Smooth muscle cell (in vitro differentiated cells): ENCODE results near the gene NES. TPM values are rescaled to one million over a fixed set of nuclear protein-coding genes. Genes with fewer than 3 reads are reported as not detected.

Experiments used
- DNase-seq: peaks from one replicate; lab custom pipeline; 2025; ENCODE audit not compliant: unreplicated experiment; lab: John Stamatoyannopoulos, UW
- H2AFZ ChIP-seq: fragments of 200-600 bp; sonication (generic); 2 replicates; pipeline ENCODE4 v1.6.0; 2016; ENCODE audit warnings: antibody characterized with exemption, low read depth, mild to moderate bottlenecking
- H3F3A ChIP-seq: fragments of 200-600 bp; sonication (generic); 2 replicates; pipeline ENCODE4 v1.6.0; 2017; ENCODE audit warnings: antibody characterized with exemption, low read depth
- H3K27ac ChIP-seq: fragments of 200-600 bp; sonication (generic); 2 replicates; pipeline ENCODE4 v1.5.1; 2016; ENCODE audit warnings: low read depth, mild to moderate bottlenecking
- H3K27me3 ChIP-seq: fragments of 200-600 bp; sonication (generic); 2 replicates; pipeline ENCODE4 v1.6.1; 2016; ENCODE audit warnings: low read depth, mild to moderate bottlenecking
- H3K36me3 ChIP-seq: fragments of 200-600 bp; sonication (generic); 2 replicates; pipeline ENCODE4 v1.5.1; 2016; ENCODE audit warnings: low read depth
- H3K4me1 ChIP-seq: fragments of 200-600 bp; sonication (generic); 2 replicates; pipeline ENCODE4 v1.5.1; 2016; ENCODE audit warnings: low read depth
- H3K4me2 ChIP-seq: fragments of 200-600 bp; sonication (generic); 2 replicates; pipeline ENCODE4 v1.6.0; 2016; ENCODE audit warnings: mild to moderate bottlenecking
- H3K4me3 ChIP-seq: fragments of 200-600 bp; sonication (generic); 2 replicates; pipeline ENCODE4 v1.5.1; 2016; ENCODE audit warnings: mild to moderate bottlenecking
- H3K79me2 ChIP-seq: fragments of 200-600 bp; sonication (generic); 2 replicates; pipeline ENCODE4 v1.6.0; 2016; ENCODE audit warnings: low read depth, mild to moderate bottlenecking
- H3K9ac ChIP-seq: fragments of 200-600 bp; sonication (generic); 2 replicates; pipeline ENCODE4 v1.6.0; 2016; ENCODE audit warnings: low read depth
- H3K9me3 ChIP-seq: fragments of 200-600 bp; sonication (generic); replicated peaks from 2 replicates; pipeline ENCODE4 v1.5.1; 2016; ENCODE audit warnings: low read depth
- H4K20me1 ChIP-seq: fragments of 200-600 bp; sonication (generic); 2 replicates; pipeline ENCODE4 v1.6.0; 2016; ENCODE audit warnings: low read depth
- CTCF ChIP-seq: fragments of 200-600 bp; sonication (generic); IDR thresholded peaks from 2 replicates; pipeline ENCODE4 v1.5.1; 2017; ENCODE audit warnings: borderline replicate concordance, mild to moderate bottlenecking, antibody characterized with exemption; ENCODE audit not compliant: insufficient read depth, poor library complexity, severe bottlenecking
- WGBS: methylation state at CpG from one replicate; pipeline ENCODE4 v1.1.7; 2016; ENCODE audit warnings: low lambda C conversion rate; 5-methylcytosine and 5-hydroxymethylcytosine counted together
- polyA plus RNA-seq: library from polyadenylated mRNA; unstranded; fragments of >200 nt; fragmentation: Nextera tagmentation; extraction: Ambion mirVana; gene quantifications from 2 replicates; pipeline ENCODE4 v1.2.1, GENCODE V29; 2016
- total RNA-seq: library from RNA; depleted of rRNA; stranded (reverse); fragments of >200 nt; gene quantifications from 2 replicates; pipeline ENCODE4 v1.2.3, GENCODE V29; 2014

The NES gene
- total and polyA plus RNA-seq, 2 experiments from 2014 or later: 11.3 to 28.5 TPM

- Histone ChIP-seq H3K27me3 (no peaks in the 10 kb centered on the region), H3K4me3 (no peak overlapping the region), H3K4me1 (peaks cover 75% of the 10 kb centered on the region), H3K27ac (peak overlapping the region; percentile 93), H3K79me2 (no peaks in the 10 kb centered on the region), H4K20me1 (no peaks in the 10 kb centered on the region), H3K36me3 (no peaks in the 10 kb centered on the region), H2AFZ (no peak overlapping the region), H3K9me3 (no peaks in the 10 kb centered on the region), H3F3A (peaks cover 26% of the 10 kb centered on the region), H3K9ac (no peak overlapping the region), H3K4me2 (peak overlapping the region; percentile 68)
- TF ChIP-seq CTCF: no peak
- no peak for DNase-seq
- 18% methylated on average over 16 of the region's 16 CpGs for WGBS
Observed at GRCh38 chr1:156664767-156665411, 12.3 kb downstream of the NES start.

GRCh38 chr1:156664046-156664766 is 13.0 kb downstream of the NES start:
- Histone ChIP-seq H3F3A (peaks cover 32% of the 10 kb centered on the region), H3K9ac (peak overlapping the region; percentile 60), H3K4me1 (peaks cover 72% of the 10 kb centered on the region), H4K20me1 (no peaks in the 10 kb centered on the region), H3K4me3 (no peak overlapping the region), H2AFZ (no peak overlapping the region), H3K79me2 (no peaks in the 10 kb centered on the region), H3K27ac (peak overlapping the region; percentile 93), H3K4me2 (peak overlapping the region; percentile 68), H3K9me3 (no peaks in the 10 kb centered on the region), H3K27me3 (no peaks in the 10 kb centered on the region), H3K36me3 (no peaks in the 10 kb centered on the region)
- DNase-seq: no peak
- no peak for TF ChIP-seq CTCF
- WGBS: 36% methylated on average over 5 of the region's 5 CpGs

- Histone ChIP-seq H3F3A (peaks cover 34% of the 10 kb centered on the region), H3K9ac (peak overlapping the region; percentile 0), H3K27ac (peak overlapping the region; percentile 93), H3K4me2 (peak overlapping the region; percentile 68), H3K36me3 (no peaks in the 10 kb centered on the region), H3K9me3 (no peaks in the 10 kb centered on the region), H3K27me3 (no peaks in the 10 kb centered on the region), H2AFZ (no peak overlapping the region), H3K4me1 (peaks cover 62% of the 10 kb centered on the region), H4K20me1 (no peaks in the 10 kb centered on the region), H3K79me2 (no peaks in the 10 kb centered on the region), H3K4me3 (no peak overlapping the region)
- WGBS: 7% methylated on average over 5 of the region's 5 CpGs
- TF ChIP-seq CTCF: no peak
- DNase-seq: no peak
Observed at GRCh38 chr1:156663178-156663577, 14.0 kb downstream of the NES start.

GRCh38 chr1:156662800-156663055 is 14.5 kb downstream of the NES start:
- Histone ChIP-seq H3K27me3 (no peaks in the 10 kb centered on the region), H3K4me3 (no peak overlapping the region), H3K79me2 (no peaks in the 10 kb centered on the region), H3K4me1 (peaks cover 57% of the 10 kb centered on the region), H4K20me1 (no peaks in the 10 kb centered on the region), H3K36me3 (no peaks in the 10 kb centered on the region), H3K4me2 (peak overlapping the region; percentile 68), H3K9ac (peak overlapping the region; percentile 0), H3K27ac (peak overlapping the region; percentile 93), H2AFZ (no peak overlapping the region), H3F3A (peaks cover 34% of the 10 kb centered on the region), H3K9me3 (no peaks in the 10 kb centered on the region)
- TF ChIP-seq CTCF: no peak
- WGBS: 77% methylated on average over 5 of the region's 5 CpGs
- DNase-seq: no peak
